Heart right ventricle (tissue), 16 donors: ENCODE results near the gene GP5. TPM values are rescaled to one million over a fixed set of nuclear protein-coding genes. Genes with fewer than 3 reads are reported as not detected.

Experiments
- ATAC-seq, 8 donors: fragments of 200-7000 bp; cut with Tn5 transposase; one replicate each; pipeline ENCODE4 v1.9.1; 2020; ENCODE audit warnings: mild to moderate bottlenecking in 8 of 8, moderate library complexity in 8 of 8, moderate number of reproducible peaks in 1 of 8
- DNase-seq, 2 donors: peaks; one replicate each; pipeline ENCODE4 v3.0.0-alpha.2; 2020
- H3K27ac ChIP-seq, 10 donors: fragments of 200-600 bp; sonication (generic) in 2 of 10; one replicate each; pipeline versions ENCODE4 v1.5.0 to v1.8.0; 2020 to 2022; ENCODE audit warnings: mild to moderate bottlenecking in 3 of 10
- H3K27me3 ChIP-seq, 7 donors: fragments of 200-600 bp; one replicate each; pipeline ENCODE4 v1.8.0; 2021 to 2022; ENCODE audit warnings: mild to moderate bottlenecking in 2 of 7
- H3K36me3 ChIP-seq, 9 donors: fragments of 200-600 bp; sonication (generic) in 1 of 9; one replicate each; pipeline versions ENCODE4 v1.5.0 to v1.8.0; 2020 to 2022; ENCODE audit warnings: mild to moderate bottlenecking in 2 of 9
- H3K4me1 ChIP-seq, 9 donors: fragments of 200-600 bp; sonication (generic) in 1 of 9; one replicate each; pipeline versions ENCODE4 v1.5.0 to v1.8.0; 2020 to 2022; ENCODE audit warnings: mild to moderate bottlenecking in 4 of 9
- H3K4me3 ChIP-seq, 10 donors: fragments of 200-600 bp; sonication (generic) in 2 of 10; one replicate each; pipeline versions ENCODE4 v1.5.0 to v1.8.0; 2020 to 2022; ENCODE audit warnings: mild to moderate bottlenecking in 7 of 10, moderate library complexity in 2 of 10
- H3K9me3 ChIP-seq, 11 donors: fragments of 200-600 bp in 10 of 11; sonication (generic) in 2 of 11; one replicate each; pipeline versions ENCODE4 v1.5.0 to v1.8.0; 2013 to 2022; ENCODE audit warnings: mild to moderate bottlenecking in 2 of 11, control low read depth in 1 of 11, moderate library complexity in 1 of 11
- WGBS, 2 donors: extraction: QIAGEN DNeasy Blood & Tissue Kit; methylation state at CpG; one replicate each; pipeline ENCODE4 v1.1.7; 2013; ENCODE audit warnings: inconsistent platforms in 1 of 2; 5-methylcytosine and 5-hydroxymethylcytosine counted together
- intact Hi-C, 10 donors: fragments of 100-400 bp; cut with DNase I; formaldehyde crosslinking; loops; one replicate each; pipeline versions ENCODE4 v1.11.1 to v1.14.2; 2022
- polyA plus RNA-seq, 2 donors: library from polyadenylated mRNA; stranded (reverse); fragments of 200-250 nt; gene quantifications; one replicate each; pipeline ENCODE4 v1.2.3, GENCODE V29; 2013
- total RNA-seq, 10 donors: library from RNA; stranded (reverse); fragmentation: NEBNext Ultra II Directional in 3 of 10; extraction: Animal tissue kit (Norgen Biotek cat#: 25700) in 3 of 10; gene quantifications; one replicate each; pipeline versions ENCODE4 v1.2.1 to v1.2.4, GENCODE V29; 2021 to 2023
- TF ChIP-seq, protein P1 (sequence below), 9 donors: fragments of 200-600 bp; sonication (generic) in 2 of 9; IDR thresholded peaks; one replicate each; pipeline versions ENCODE4 v1.5.0 to v1.8.0; 2021 to 2022; ENCODE audit warnings: antibody characterized with exemption in 9 of 9, mild to moderate bottlenecking in 5 of 9, moderate library complexity in 1 of 9
- donor health status: Arrhythmogenic right ventricular cardiomyopathy.
- donor health status: ischemic (EF 13 %, LVEDD 7.1; RV severe dilation, severe dysfunction).
- donor health status: healthy with polysubstance abuse.
- donor health status: DM: no; HTN: yes; CAD: no.
- donor health status: DM: no; HTN: no; CAD: no.
- donor health status: ischemic (EF 25% LVEDD 6.9; RV normal size, moderate dysfunction).
- donor health status: ischemic (EF 25% LVEDD 5.7; RV mildly dilated, moderate dysfunction).
- donor health status: healthy.
- donor health status: DM: yes; HTN: yes; CAD: no.
- donor health status: Ischemic cardiomyopathy.
- donor health status: ischemic (EF 35%, LVEDD 5.7; RV mildly dilated, moderate dysfunction).
- donor health status: nonischemic (EF 11% LVEDD 7.7; RV severe dilation, severe dysfunction).
- donor health status: DM: yes; HTN: yes; CAD: no.
- donor health status: PGD.
- donor health status: ischemic (EF 29% LVEDD 5.4; RV normal size, mild dysfunction).
- donor health status: nonischemic (EF 23%, LVEDD 6.1; RV moderate dilation, normal function).

Gene GP5
- total and polyA plus RNA-seq, 12 donors = 0.01 to 0.21 (median 0.13) TPM; not detected in 5

DNA sequence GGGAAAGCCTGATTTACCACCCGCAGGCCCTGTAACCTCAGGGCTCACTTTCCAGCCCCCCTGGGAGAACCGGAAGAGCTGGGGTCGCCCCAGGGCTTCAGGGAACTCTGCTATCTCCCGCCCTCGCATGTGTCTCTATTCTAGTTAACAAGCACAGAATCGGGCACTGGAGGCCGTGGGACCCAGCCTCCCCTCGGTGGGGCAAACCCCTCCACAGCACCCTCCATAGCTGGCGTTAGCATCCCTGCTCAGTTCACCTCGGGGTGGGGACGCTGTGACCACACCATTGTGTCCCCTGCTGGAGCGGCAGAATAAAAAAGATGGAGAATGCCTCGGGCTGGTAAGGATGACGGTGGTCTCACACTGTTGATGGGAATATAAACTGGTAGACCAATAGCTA is 26.0 kb downstream of the GP5 start:
- DNase-seq (no peak), ATAC-seq (no peak)
- TF ChIP-seq, protein P1, sequence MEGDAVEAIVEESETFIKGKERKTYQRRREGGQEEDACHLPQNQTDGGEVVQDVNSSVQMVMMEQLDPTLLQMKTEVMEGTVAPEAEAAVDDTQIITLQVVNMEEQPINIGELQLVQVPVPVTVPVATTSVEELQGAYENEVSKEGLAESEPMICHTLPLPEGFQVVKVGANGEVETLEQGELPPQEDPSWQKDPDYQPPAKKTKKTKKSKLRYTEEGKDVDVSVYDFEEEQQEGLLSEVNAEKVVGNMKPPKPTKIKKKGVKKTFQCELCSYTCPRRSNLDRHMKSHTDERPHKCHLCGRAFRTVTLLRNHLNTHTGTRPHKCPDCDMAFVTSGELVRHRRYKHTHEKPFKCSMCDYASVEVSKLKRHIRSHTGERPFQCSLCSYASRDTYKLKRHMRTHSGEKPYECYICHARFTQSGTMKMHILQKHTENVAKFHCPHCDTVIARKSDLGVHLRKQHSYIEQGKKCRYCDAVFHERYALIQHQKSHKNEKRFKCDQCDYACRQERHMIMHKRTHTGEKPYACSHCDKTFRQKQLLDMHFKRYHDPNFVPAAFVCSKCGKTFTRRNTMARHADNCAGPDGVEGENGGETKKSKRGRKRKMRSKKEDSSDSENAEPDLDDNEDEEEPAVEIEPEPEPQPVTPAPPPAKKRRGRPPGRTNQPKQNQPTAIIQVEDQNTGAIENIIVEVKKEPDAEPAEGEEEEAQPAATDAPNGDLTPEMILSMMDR (IDR thresholded peaks at IDR 0.05) = no peak
- Histone ChIP-seq H3K36me3 (no peaks in the 10 kb centered on the region), H3K9me3 (no peaks in the 10 kb centered on the region), H3K4me3 (no peak overlapping the region), H3K27ac (no peak overlapping the region), H3K27me3 (peaks cover 0 to 50% (median 28%) of the 10 kb centered on the region in 7 donors), H3K4me1 (peaks cover 0 to 9% (median 0%) of the 10 kb centered on the region in 9 donors)
- 92% methylated on average over 14 of the region's 14 CpGs for WGBS, 2 donors
- intact Hi-C loops = no loop called here

DNA sequence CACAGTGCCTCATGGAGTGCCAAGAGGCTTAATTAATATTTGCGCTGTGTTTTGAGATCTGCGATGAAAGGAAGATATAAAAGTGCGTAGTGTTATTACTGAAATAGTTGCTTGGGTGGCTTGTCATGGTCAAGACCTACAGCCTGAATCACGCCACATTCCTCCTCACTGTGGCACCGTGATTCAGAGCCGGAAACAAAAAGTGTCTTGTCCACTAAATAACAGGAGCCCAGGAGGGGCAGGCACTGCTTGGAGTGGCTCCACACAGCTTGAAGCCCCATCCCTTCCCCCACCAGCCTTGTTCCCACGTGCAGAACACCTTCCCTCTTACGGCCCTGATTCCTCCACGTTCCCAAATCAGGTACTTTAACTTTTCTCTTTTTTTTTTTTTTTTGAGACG is 28.3 kb downstream of the GP5 start:
- Histone ChIP-seq H3K9me3 (no peaks in the 10 kb centered on the region), H3K27me3 (peaks cover 0 to 36% (median 23%) of the 10 kb centered on the region in 7 donors), H3K36me3 (no peaks in the 10 kb centered on the region), H3K4me1 (peaks cover 0 to 9% (median 0%) of the 10 kb centered on the region in 9 donors), H3K27ac (no peak overlapping the region), H3K4me3 (no peak overlapping the region)
- intact Hi-C loops = no loop called here
- 85 to 87% methylated on average over 10 of the region's 10 CpGs for WGBS, 2 donors
- TF ChIP-seq, protein P1 (IDR thresholded peaks at IDR 0.05) = no peak
- ATAC-seq (no peak), DNase-seq (no peak)

DNA sequence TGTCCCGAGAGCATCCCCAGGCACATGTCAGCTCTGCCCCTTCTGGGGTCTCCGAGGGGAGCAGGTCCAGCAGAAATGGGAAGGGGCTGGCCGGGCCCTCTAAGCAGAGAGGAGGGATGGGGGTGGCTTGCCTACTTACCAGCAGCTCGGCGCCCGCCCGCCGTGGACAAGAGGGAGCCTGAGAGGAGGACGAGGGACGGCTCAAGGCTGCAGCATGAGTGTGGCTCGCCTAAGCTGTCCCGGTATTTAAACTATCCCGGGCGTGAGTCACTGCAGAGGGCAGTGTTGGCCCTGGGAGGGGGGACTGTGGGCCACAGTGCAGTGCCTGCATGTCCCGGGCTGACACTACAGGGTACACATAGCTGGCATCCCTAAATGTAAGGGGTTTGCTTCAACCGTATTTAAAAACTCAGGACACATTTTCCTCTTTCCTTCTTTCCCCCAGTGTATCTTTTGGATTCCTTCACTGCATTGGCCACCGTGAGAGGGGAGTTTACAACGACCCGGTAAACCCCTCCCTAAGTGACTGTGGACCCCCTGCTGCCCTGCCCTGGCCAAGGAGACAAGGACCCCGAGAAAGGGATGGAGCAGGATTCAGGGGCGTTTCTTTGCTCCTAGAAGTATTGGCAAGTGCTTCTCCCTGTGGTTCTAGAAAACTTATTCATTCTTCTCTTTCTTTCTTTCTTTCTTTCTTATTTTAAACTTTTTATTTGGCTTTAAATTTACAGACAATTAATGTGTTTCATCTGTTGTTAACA is 29.4 kb downstream of the GP5 start, which contains the start of gene LRRC15:
TSS of gene LRRC15 (minus strand) at position 222 of the 758 bp plus-strand sequence. CDS start 8,700 bp downstream, outside the sequence.
- no peaks in the 10 kb centered on the region for H3K9me3 ChIP-seq
- ATAC-seq (peak in 7 of 8 donors; percentile 61 to 77 (median 74)), DNase-seq (no peak)
- intact Hi-C loops = no loop called here
- H3K4me1 ChIP-seq = peaks cover 0 to 16% (median 5%) of the 10 kb centered on the region in 9 donors
- WGBS, 2 donors = 20% methylated on average over 21 of the region's 21 CpGs
- H3K27ac ChIP-seq = no peak within 1 kb of the TSS
- H3K27me3 ChIP-seq = peaks cover 0 to 36% (median 23%) of the 10 kb centered on the region in 7 donors
- no peak within 1 kb of the TSS for H3K4me3 ChIP-seq
- TF ChIP-seq, protein P1 (IDR thresholded peaks at IDR 0.05) = no peak
- H3K36me3 ChIP-seq = no peaks in the 10 kb centered on the region

DNA sequence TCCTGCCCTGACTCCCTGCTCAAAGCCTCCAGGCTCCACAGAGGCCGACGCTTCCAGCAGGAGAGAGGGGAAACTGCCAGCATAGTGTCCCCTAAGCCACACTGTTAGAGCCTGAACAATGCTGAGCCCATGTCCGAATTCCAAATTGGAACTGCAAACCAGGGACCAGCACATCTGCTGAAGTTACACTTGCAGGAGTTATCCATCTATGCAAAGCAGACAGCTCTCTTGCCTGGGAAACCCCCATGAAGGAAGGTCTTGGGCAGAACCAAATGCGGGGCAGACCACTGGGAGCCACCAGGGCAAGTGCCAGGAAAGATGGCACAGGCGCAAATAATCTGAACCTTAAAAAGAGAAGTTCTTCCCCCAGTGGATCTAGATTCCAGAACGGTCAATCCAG is 30.1 kb downstream of the GP5 start:
- no peak for DNase-seq
- Histone ChIP-seq H3K4me3 (no peak overlapping the region), H3K27me3 (peaks cover 0 to 36% (median 23%) of the 10 kb centered on the region in 7 donors), H3K9me3 (no peaks in the 10 kb centered on the region), H3K36me3 (no peaks in the 10 kb centered on the region), H3K27ac (no peak overlapping the region), H3K4me1 (peaks cover 0 to 23% (median 12%) of the 10 kb centered on the region in 9 donors)
- intact Hi-C loops = no loop called here
- WGBS, 2 donors = 76 to 82% methylated on average over 6 of the region's 6 CpGs
- no peak for ATAC-seq
- TF ChIP-seq, protein P1 (IDR thresholded peaks at IDR 0.05) = no peak
